CD4-positive, alpha-beta T cell treated with Interferon gamma for 1 hour (primary cell): Measurements from ENCODE around the gene LMX1B.
"Not testable (repeated sequence)": the region's sequence is repeated elsewhere in the genome, so short reads cannot be mapped to it uniquely, and the experiment has no call there.

Experiments used
- DNase-seq: peaks from one replicate; pipeline ENCODE4 v3.0.0-alpha.2; 2020

Gene LMX1B

GRCh38 chr9:126722252-126722921 lies 108.7 kb downstream of the LMX1B start:
- DNase-seq, result peak; percentile 89

- DNase-seq, result peak; percentile 81
Observed at GRCh38 chr9:126722922-126723806, 109.4 kb downstream of the LMX1B start.

GRCh38 chr9:126723807-126724172 lies 110.1 kb downstream of the LMX1B start:
- no peak for DNase-seq

GRCh38 chr9:126724226-126724625 lies 110.5 kb downstream of the LMX1B start:
- no peak for DNase-seq

- not testable (repeated sequence) for DNase-seq
Observed at GRCh38 chr9:126725485-126725884, 111.8 kb downstream of the LMX1B start.

- not testable (repeated sequence) for DNase-seq
Observed at GRCh38 chr9:126728210-126728609, 114.5 kb downstream of the LMX1B start.

GRCh38 chr9:126730592-126730991 lies 116.9 kb downstream of the LMX1B start:
- not testable (repeated sequence) for DNase-seq

- DNase-seq, result no peak
Observed at GRCh38 chr9:126733005-126733404, 119.3 kb downstream of the LMX1B start.

- no peak for DNase-seq
Observed at GRCh38 chr9:126734877-126735276, 121.1 kb downstream of the LMX1B start.

- DNase-seq, result no peak
Observed at GRCh38 chr9:126735482-126735881, 121.8 kb downstream of the LMX1B start.

GRCh38 chr9:126738553-126738952 lies 124.8 kb downstream of the LMX1B start:
- no peak for DNase-seq

- DNase-seq, result no peak
Observed at GRCh38 chr9:126743041-126743440, 129.3 kb downstream of the LMX1B start.

- DNase-seq, result no peak
Observed at GRCh38 chr9:126745574-126746411, 132.1 kb downstream of the LMX1B start.
